H9 (cell line): ENCODE results near the gene CARMIL3. TPM values are rescaled to one million over a fixed set of nuclear protein-coding genes. Genes with fewer than 3 reads are reported as not detected.

Experiments
- DNase-seq: peaks from one replicate; pipeline ENCODE4 v3.0.0-alpha.2; 2017
- H2AFZ ChIP-seq: one replicate; pipeline ENCODE4 v1.6.1; 2013; ENCODE audit warnings: mild to moderate bottlenecking, low read length, control low read depth, moderate library complexity
- H2AK5ac ChIP-seq: 2 replicates; pipeline ENCODE4 v1.6.1; 2013; ENCODE audit warnings: low read length, control low read depth, mixed read lengths; ENCODE audit not compliant: insufficient read length
- H2BK120ac ChIP-seq: one replicate; pipeline ENCODE4 v1.6.1; 2013; ENCODE audit warnings: low read depth, mild to moderate bottlenecking, low read length, control low read depth, inconsistent platforms; ENCODE audit not compliant: poor library complexity, severe bottlenecking
- H2BK12ac ChIP-seq: 2 replicates; pipeline ENCODE4 v1.6.1; 2013; ENCODE audit warnings: low read length, control low read depth, mixed read lengths, low read depth; ENCODE audit not compliant: insufficient read length
- H2BK15ac ChIP-seq: 2 replicates; pipeline ENCODE4 v1.6.1; 2013; ENCODE audit warnings: low read depth, low read length, control low read depth
- H2BK20ac ChIP-seq: one replicate; pipeline ENCODE4 v1.6.1; 2013; ENCODE audit warnings: low read depth, mild to moderate bottlenecking, low read length, control low read depth, inconsistent platforms; ENCODE audit not compliant: poor library complexity, severe bottlenecking
- H2BK5ac ChIP-seq: 2 replicates; pipeline ENCODE4 v1.6.1; 2013; ENCODE audit warnings: low read length, control low read depth, mixed read lengths; ENCODE audit not compliant: insufficient read length
- H3K14ac ChIP-seq: 2 replicates; pipeline ENCODE4 v1.6.1; 2013; ENCODE audit warnings: low read length, control low read depth; ENCODE audit not compliant: insufficient read depth
- H3K18ac ChIP-seq: 2 replicates; pipeline ENCODE4 v1.6.1; 2013; ENCODE audit warnings: low read depth, mild to moderate bottlenecking, mixed read lengths, low read length, control low read depth; ENCODE audit not compliant: insufficient read length
- H3K23ac ChIP-seq: 2 replicates; pipeline ENCODE4 v1.6.1; 2013; ENCODE audit warnings: low read length, control low read depth, mixed read lengths, low read depth; ENCODE audit not compliant: insufficient read length
- H3K23me2 ChIP-seq: 2 replicates; pipeline ENCODE4 v1.6.1; 2013; ENCODE audit warnings: low read depth, mild to moderate bottlenecking, mixed read lengths, low read length, control low read depth; ENCODE audit not compliant: insufficient read length, poor library complexity, severe bottlenecking
- H3K27ac ChIP-seq: 2 replicates; pipeline ENCODE4 v1.5.1; 2013; ENCODE audit warnings: low read length, control low read depth, mixed read lengths, low read depth; ENCODE audit not compliant: insufficient read length
- H3K27me3 ChIP-seq: 2 replicates; pipeline ENCODE4 v1.6.1; 2013; ENCODE audit warnings: low read length, control low read depth, inconsistent platforms; ENCODE audit not compliant: insufficient read depth
- H3K4ac ChIP-seq: 2 replicates; pipeline ENCODE4 v1.6.1; 2013; ENCODE audit warnings: low read depth, mild to moderate bottlenecking, control low read depth, inconsistent platforms, low read length, moderate library complexity
- H3K4me1 ChIP-seq: 2 replicates; pipeline ENCODE4 v1.6.1; 2013; ENCODE audit warnings: low read length, control low read depth, inconsistent platforms; ENCODE audit not compliant: insufficient read depth
- H3K4me2 ChIP-seq: 2 replicates; pipeline ENCODE4 v1.6.1; 2013; ENCODE audit warnings: low read length, control low read depth, mixed read lengths; ENCODE audit not compliant: insufficient read length, insufficient read depth
- H3K56ac ChIP-seq: 2 replicates; pipeline ENCODE4 v1.6.1; 2013; ENCODE audit warnings: low read depth, mild to moderate bottlenecking, mixed read lengths, low read length, control low read depth; ENCODE audit not compliant: insufficient read length
- H3K79me1 ChIP-seq: 2 replicates; pipeline ENCODE4 v1.6.1; 2013; ENCODE audit warnings: low read depth, mild to moderate bottlenecking, moderate library complexity, low read length, control low read depth, inconsistent platforms; ENCODE audit not compliant: insufficient read depth, poor library complexity, severe bottlenecking
- H3K79me2 ChIP-seq: 2 replicates; pipeline ENCODE4 v1.6.1; 2013; ENCODE audit warnings: low read length, control low read depth, inconsistent platforms; ENCODE audit not compliant: insufficient read depth
- H3K9ac ChIP-seq: 2 replicates; pipeline ENCODE4 v1.6.1; 2013; ENCODE audit warnings: low read length, control low read depth, mixed read lengths; ENCODE audit not compliant: insufficient read length; ENCODE audit errors: extremely low read depth
- H3K9me3 ChIP-seq: one replicate; pipeline ENCODE4 v1.6.1; 2013; ENCODE audit warnings: low read depth, low read length, inconsistent platforms; ENCODE audit not compliant: control insufficient read depth
- H3T11ph ChIP-seq: one replicate; pipeline ENCODE4 v1.6.1; 2013; ENCODE audit warnings: mild to moderate bottlenecking, low read length, control low read depth, inconsistent platforms
- H4K20me1 ChIP-seq: one replicate; pipeline ENCODE4 v1.6.1; 2013; ENCODE audit not compliant: control insufficient read depth, insufficient read length, insufficient read depth
- H4K5ac ChIP-seq: 2 replicates; pipeline ENCODE4 v1.6.1; 2013; ENCODE audit warnings: low read depth, mild to moderate bottlenecking, mixed read lengths, low read length, control low read depth; ENCODE audit not compliant: insufficient read length
- H4K8ac ChIP-seq: replicated peaks from 2 replicates; pipeline ENCODE4 v1.6.1; 2013; ENCODE audit warnings: low read length, control low read depth, mixed read lengths, low read depth; ENCODE audit not compliant: insufficient read length
- H4K91ac ChIP-seq: 2 replicates; pipeline ENCODE4 v1.6.1; 2013; ENCODE audit warnings: low read depth, mild to moderate bottlenecking, moderate library complexity, mixed read lengths, low read length, control low read depth; ENCODE audit not compliant: insufficient read length
- H3K27ac Mint-ChIP-seq, 3 experiments: 2 replicates in 2 of 3; 3 replicates in 1 of 3; pipeline ENCODE4 v1.8.0; 2020 to 2021; ENCODE audit warnings: mixed read lengths in 3 of 3, mild to moderate bottlenecking in 1 of 3, moderate library complexity in 1 of 3
- H3K27me3 Mint-ChIP-seq: 2 replicates; pipeline ENCODE4 v1.8.0; 2021; ENCODE audit warnings: low read depth, mild to moderate bottlenecking, moderate library complexity, mixed read lengths
- H3K36me3 Mint-ChIP-seq, 3 experiments: 2 replicates in 2 of 3; 3 replicates in 1 of 3; pipeline ENCODE4 v1.8.0; 2020 to 2021; ENCODE audit warnings: low read depth in 3 of 3, mixed read lengths in 3 of 3; ENCODE audit not compliant: insufficient read depth in 1 of 3
- H3K4me1 Mint-ChIP-seq, 2 experiments: 2 replicates each; pipeline ENCODE4 v1.8.0; 2020; ENCODE audit warnings: mixed read lengths in 2 of 2
- H3K4me3 Mint-ChIP-seq, 2 experiments: 2 replicates in 1 of 2; 3 replicates in 1 of 2; pipeline ENCODE4 v1.8.0; 2020 to 2021; ENCODE audit warnings: mild to moderate bottlenecking in 2 of 2, mixed read lengths in 2 of 2, moderate library complexity in 1 of 2
- H3K9me3 Mint-ChIP-seq, 2 experiments: 2 replicates in 1 of 2; 3 replicates in 1 of 2; pipeline ENCODE4 v1.8.0; 2020; ENCODE audit warnings: mild to moderate bottlenecking in 2 of 2, mixed read lengths in 2 of 2, moderate library complexity in 1 of 2
- WGBS: extraction: QIAGEN DNeasy Blood & Tissue Kit; methylation state at CpG from one replicate; pipeline ENCODE4 v1.1.7; 2013; ENCODE audit warnings: missing lambda C conversion rate, low lambda C conversion rate, mixed read lengths; ENCODE audit not compliant: insufficient read length; ENCODE audit errors: extremely low coverage; 5-methylcytosine and 5-hydroxymethylcytosine counted together
- total RNA-seq: library from RNA; stranded (reverse); gene quantifications from 2 replicates; pipeline ENCODE4 v1.2.1, GENCODE V29; 2021
- TF ChIP-seq, protein P1 (sequence below): fragments of 200-600 bp; sonication (generic); conservative IDR thresholded peaks from 3 replicates; pipeline ENCODE4 v1.8.0; 2021; ENCODE audit warnings: antibody characterized with exemption, mild to moderate bottlenecking

The CARMIL3 gene
- total RNA-seq, 1 experiment from 2014 or later, result 5.8 TPM

DNA sequence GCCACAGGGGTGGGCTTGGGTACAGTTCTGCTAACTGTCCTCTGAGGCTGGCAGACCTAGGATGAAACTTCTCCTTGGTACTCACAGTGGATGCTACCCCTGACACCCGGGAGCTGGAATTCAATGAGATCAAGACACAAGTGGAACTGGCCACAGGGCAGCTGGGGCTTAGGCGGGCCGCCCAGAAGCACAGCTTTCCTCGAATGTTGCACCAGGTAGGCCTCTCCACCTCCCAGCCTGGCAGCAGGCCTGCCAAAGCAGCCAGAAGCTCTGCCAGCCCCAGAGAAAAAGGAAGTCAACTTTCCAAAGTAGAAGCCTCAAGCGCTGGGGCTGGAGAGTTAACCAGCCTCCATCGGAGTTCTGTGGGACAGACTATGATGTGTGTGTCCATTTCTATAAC lies 65.4 kb downstream of the CARMIL3 start:
- no peaks in the 10 kb centered on the region for H3K27me3 ChIP-seq
- Mint-ChIP-seq H3K27me3 (peaks cover 3% of the 10 kb centered on the region; the same call in 1 of the 2 replicates), H3K9me3 (no peaks in the 10 kb centered on the region; a peak in 1 of 5 replicates), H3K4me3 (no peak overlapping the region), H3K27ac (no peak overlapping the region), H3K36me3 (peaks cover 21 to 57% (median 52%) of the 10 kb centered on the region in 3 experiments; a peak in 6 of 7 replicates), H3K4me1 (peaks cover 12 to 15% of the 10 kb centered on the region in 2 experiments)
- H2BK120ac ChIP-seq, result no peak overlapping the region
- no peak overlapping the region for H2BK20ac ChIP-seq
- no peaks in the 10 kb centered on the region for H3K79me2 ChIP-seq
- H4K20me1 ChIP-seq, result no peaks in the 10 kb centered on the region
- no peaks in the 10 kb centered on the region for H3K9me3 ChIP-seq
- H4K8ac ChIP-seq, result no peak overlapping the region
- no peak overlapping the region for H3K27ac ChIP-seq
- no CpG with 5 or more reads among the region's 6 CpGs for WGBS
- H4K5ac ChIP-seq, result no peak overlapping the region
- H3K9ac ChIP-seq, result no peak overlapping the region
- H2BK5ac ChIP-seq, result no peak overlapping the region
- no peaks in the 10 kb centered on the region for H3K4me1 ChIP-seq
- TF ChIP-seq, protein P1, sequence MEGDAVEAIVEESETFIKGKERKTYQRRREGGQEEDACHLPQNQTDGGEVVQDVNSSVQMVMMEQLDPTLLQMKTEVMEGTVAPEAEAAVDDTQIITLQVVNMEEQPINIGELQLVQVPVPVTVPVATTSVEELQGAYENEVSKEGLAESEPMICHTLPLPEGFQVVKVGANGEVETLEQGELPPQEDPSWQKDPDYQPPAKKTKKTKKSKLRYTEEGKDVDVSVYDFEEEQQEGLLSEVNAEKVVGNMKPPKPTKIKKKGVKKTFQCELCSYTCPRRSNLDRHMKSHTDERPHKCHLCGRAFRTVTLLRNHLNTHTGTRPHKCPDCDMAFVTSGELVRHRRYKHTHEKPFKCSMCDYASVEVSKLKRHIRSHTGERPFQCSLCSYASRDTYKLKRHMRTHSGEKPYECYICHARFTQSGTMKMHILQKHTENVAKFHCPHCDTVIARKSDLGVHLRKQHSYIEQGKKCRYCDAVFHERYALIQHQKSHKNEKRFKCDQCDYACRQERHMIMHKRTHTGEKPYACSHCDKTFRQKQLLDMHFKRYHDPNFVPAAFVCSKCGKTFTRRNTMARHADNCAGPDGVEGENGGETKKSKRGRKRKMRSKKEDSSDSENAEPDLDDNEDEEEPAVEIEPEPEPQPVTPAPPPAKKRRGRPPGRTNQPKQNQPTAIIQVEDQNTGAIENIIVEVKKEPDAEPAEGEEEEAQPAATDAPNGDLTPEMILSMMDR, result no peak
- H3K4me2 ChIP-seq, result no peak overlapping the region
- no peak overlapping the region for H2AFZ ChIP-seq
- no peak overlapping the region for H3K23ac ChIP-seq
- H3K4ac ChIP-seq, result no peak overlapping the region
- H3T11ph ChIP-seq, result no peak overlapping the region
- H2BK15ac ChIP-seq, result no peak overlapping the region
- no peak overlapping the region for H3K14ac ChIP-seq
- H2BK12ac ChIP-seq, result no peak overlapping the region
- no peak overlapping the region for H3K18ac ChIP-seq
- no peak for DNase-seq
- no peak overlapping the region for H2AK5ac ChIP-seq
- no peaks in the 10 kb centered on the region for H3K79me1 ChIP-seq
- H3K56ac ChIP-seq, result no peak overlapping the region
- H3K23me2 ChIP-seq, result peaks cover 13% of the 10 kb centered on the region
- no peak overlapping the region for H4K91ac ChIP-seq

Other genes with a start within 250 kb of the CARMIL3 start
- 11.2 and 12.7 TPM in 2 replicates for gene DHRS4, start 98.2 kb upstream of the CARMIL3 start, total RNA-seq
- gene DHRS4L2, start 63.1 kb upstream of the CARMIL3 start, total RNA-seq, result 9.7 and 10.2 TPM in 2 replicates
- not detected in 2 replicates for gene CPNE6, start 19.6 kb downstream of the CARMIL3 start, total RNA-seq
- gene PCK2, start 42.3 kb downstream of the CARMIL3 start, total RNA-seq, result 48.9 and 50.2 TPM in 2 replicates
- 73.4 and 74.3 TPM in 2 replicates for gene DCAF11, start 62.8 kb downstream of the CARMIL3 start, total RNA-seq
- 2.2 and 2.5 TPM in 2 replicates for gene NRL, start 62.9 kb downstream of the CARMIL3 start, total RNA-seq
- 0.31 and 0.72 TPM in 2 replicates for gene FITM1, start 78.7 kb downstream of the CARMIL3 start, total RNA-seq
- gene PSME1, start 84.2 kb downstream of the CARMIL3 start, total RNA-seq, result 109 TPM in 2 replicates
- gene EMC9, start 89.6 kb downstream of the CARMIL3 start, total RNA-seq, result 52.9 and 55.9 TPM in 2 replicates
- gene PSME2, start 94.6 kb downstream of the CARMIL3 start, total RNA-seq, result 125 and 126 TPM in 2 replicates
- gene RNF31, start 95.5 kb downstream of the CARMIL3 start, total RNA-seq, result 67.8 and 87.3 TPM in 2 replicates
- 20.9 and 27.6 TPM in 2 replicates for gene IRF9, start 109.3 kb downstream of the CARMIL3 start, total RNA-seq
- 58.0 and 58.5 TPM in 2 replicates for gene REC8, start 120.1 kb downstream of the CARMIL3 start, total RNA-seq
- 114 and 116 TPM in 2 replicates for gene IPO4, start 136.8 kb downstream of the CARMIL3 start, total RNA-seq
- 31.6 and 31.8 TPM in 2 replicates for gene TM9SF1, start 143.4 kb downstream of the CARMIL3 start, total RNA-seq
- not detected in 2 replicates for gene TSSK4, start 153.7 kb downstream of the CARMIL3 start, total RNA-seq
- 42.0 and 46.2 TPM in 2 replicates for gene CHMP4A, start 161.5 kb downstream of the CARMIL3 start, total RNA-seq
- 18.8 and 19.0 TPM in 2 replicates for gene MDP1, start 164.1 kb downstream of the CARMIL3 start, total RNA-seq
- 214 and 225 TPM in 2 replicates for gene NEDD8, start 180.4 kb downstream of the CARMIL3 start, total RNA-seq
- gene GMPR2, start 180.9 kb downstream of the CARMIL3 start, total RNA-seq, result 84.7 and 86.9 TPM in 2 replicates
- gene TINF2, start 190.6 kb downstream of the CARMIL3 start, total RNA-seq, result 41.3 and 47.6 TPM in 2 replicates
- 1.8 and 2.9 TPM in 2 replicates for gene TGM1, start 211.2 kb downstream of the CARMIL3 start, total RNA-seq
- gene RABGGTA, start 219.6 kb downstream of the CARMIL3 start, total RNA-seq, result 25.6 and 26.1 TPM in 2 replicates
- 18.2 and 19.1 TPM in 2 replicates for gene DHRS1, start 247.8 kb downstream of the CARMIL3 start, total RNA-seq
- 34.7 and 35.0 TPM in 2 replicates for gene NOP9, start 247.8 kb downstream of the CARMIL3 start, total RNA-seq